GM19099 (cell line): ENCODE results near the gene CYB561D2.

Experiments
- POLR2A ChIP-seq: IDR thresholded peaks from 3 replicates; pipeline ENCODE4 v1.6.1; 2011; ENCODE audit warnings: low read depth; ENCODE audit not compliant: insufficient read length; ENCODE audit errors: extremely low read depth

Gene CYB561D2

GRCh38 chr3:50345586-50346234, 5.0 kb upstream of the CYB561D2 start, which contains the start of gene ZMYND10:
ZMYND10 (minus strand) TSS chr3:50345732; CDS start chr3:50345579, 153 bp downstream.
- no peak for TF ChIP-seq POLR2A

- TF ChIP-seq POLR2A = no peak
Observed at GRCh38 chr3:50347187-50347813, 3.4 kb upstream of the CYB561D2 start.

DNA sequence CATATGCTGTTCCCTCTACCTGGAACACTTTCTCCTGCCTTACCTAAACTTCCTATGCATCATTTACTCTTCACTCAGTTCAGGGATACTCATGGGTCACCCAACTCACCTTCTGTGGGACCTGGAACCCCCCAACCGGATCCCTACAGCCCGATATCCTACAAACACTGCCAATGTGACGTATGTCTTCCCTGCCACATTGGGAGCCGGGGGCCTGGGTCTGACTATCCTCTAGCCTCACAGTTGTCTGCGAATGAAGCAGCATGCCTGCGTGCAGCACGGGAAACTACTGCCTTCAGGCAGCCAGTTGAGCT, 492 bp upstream of the CYB561D2 start:
- no peak for TF ChIP-seq POLR2A

DNA sequence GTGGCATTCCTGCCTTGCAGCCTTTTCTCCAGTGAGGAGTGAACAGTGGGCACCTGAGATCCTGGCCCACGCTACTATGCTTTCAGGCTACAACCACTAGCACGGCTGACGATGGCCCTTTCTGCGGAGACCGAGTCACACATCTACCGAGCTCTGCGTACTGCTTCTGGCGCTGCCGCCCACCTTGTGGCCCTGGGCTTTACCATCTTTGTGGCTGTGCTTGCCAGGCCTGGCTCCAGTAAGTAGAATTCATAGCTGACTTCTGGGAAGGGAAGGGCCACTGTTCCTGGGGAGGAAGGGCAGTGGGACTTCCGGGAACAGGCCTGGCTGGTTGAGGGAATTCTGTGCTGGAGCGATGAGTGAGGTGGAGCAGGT, 648 bp downstream of the CYB561D2 start:
- no peak for TF ChIP-seq POLR2A

GRCh38 chr3:50352781-50353180, 2.1 kb downstream of the CYB561D2 start:
- no peak for TF ChIP-seq POLR2A

- no peak for TF ChIP-seq POLR2A
Observed at GRCh38 chr3:50353245-50354004, 2.8 kb downstream of the CYB561D2 start.

- TF ChIP-seq POLR2A = no peak
Observed at GRCh38 chr3:50354186-50354764, 3.6 kb downstream of the CYB561D2 start.

GRCh38 chr3:50354850-50355249, 4.2 kb downstream of the CYB561D2 start:
- no peak for TF ChIP-seq POLR2A

GRCh38 chr3:50355829-50356552, 5.3 kb downstream of the CYB561D2 start:
- TF ChIP-seq POLR2A = no peak

- TF ChIP-seq POLR2A = no peak
Observed at GRCh38 chr3:50356553-50356952, 5.9 kb downstream of the CYB561D2 start.

DNA sequence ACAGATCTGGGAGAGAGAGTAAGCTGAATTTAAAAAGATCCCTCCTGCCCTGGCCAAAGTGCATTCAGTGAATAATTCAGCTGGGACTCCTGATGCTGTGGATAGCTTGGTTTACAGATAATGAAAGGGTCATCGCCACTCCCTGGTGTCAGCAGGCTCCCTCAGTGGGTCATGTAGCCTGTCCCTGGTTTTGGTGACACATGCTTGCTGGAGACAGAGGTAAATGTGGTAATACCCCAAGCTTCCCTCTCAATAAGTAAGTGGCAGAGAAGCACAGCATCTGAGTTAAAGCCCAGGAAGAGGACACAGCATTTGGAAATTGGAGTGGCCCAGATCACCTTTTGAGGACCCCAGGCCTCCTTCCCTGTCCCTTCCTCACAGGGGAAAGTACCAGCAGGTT, 6.8 kb downstream of the CYB561D2 start:
- no peak for TF ChIP-seq POLR2A

DNA sequence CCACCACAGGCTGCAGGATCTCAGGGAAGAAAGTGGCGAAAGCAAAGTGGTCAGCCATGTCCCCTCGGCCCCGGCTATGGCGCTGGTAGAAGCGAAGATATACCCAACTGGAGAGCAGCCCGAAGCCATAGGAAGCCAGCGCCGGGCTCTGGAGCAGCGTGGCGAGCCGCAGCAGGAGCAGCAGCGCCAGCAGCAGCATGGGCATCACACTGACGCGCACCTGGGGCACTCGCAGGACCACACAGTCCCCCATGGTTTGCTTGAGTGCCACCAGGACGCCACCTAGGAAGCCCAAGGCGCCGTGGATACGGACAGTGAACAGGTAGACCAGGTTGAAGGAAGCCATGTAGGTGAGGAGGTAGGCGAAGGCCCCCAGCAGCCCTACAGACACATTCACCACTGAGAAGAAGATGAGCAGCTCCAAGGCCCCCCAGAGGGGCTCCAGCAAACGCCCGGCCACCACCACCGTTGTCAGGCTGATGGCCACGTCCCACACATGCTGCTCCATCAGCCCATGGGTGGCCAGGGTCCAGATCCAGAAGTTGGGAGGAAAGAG, 7.8 kb downstream of the CYB561D2 start:
- no peak for TF ChIP-seq POLR2A

GRCh38 chr3:50358911-50359759, 8.5 kb downstream of the CYB561D2 start, which contains the start of gene TMEM115:
TMEM115 (minus strand) TSS chr3:50359521; CDS start chr3:50359063, 458 bp downstream.
- TF ChIP-seq POLR2A = peak; percentile 57

- no peak for TF ChIP-seq POLR2A
Observed at GRCh38 chr3:50359760-50360110, 9.1 kb downstream of the CYB561D2 start.

- TF ChIP-seq POLR2A = no peak
Observed at GRCh38 chr3:50364573-50365079, 14.0 kb downstream of the CYB561D2 start.
